T-helper 1 cell treated with Interleukin-12 subunit alpha and Interleukin-12 subunit beta and Interleukin-4 antibody, amounts not matched to agents 30 μg/mL and 1 μg/mL, for 36 hours (primary cell): ENCODE measurements around the gene BIN2.
"Not testable (repeated sequence)": the region's sequence is repeated elsewhere in the genome, so short reads cannot be mapped to it uniquely, and the experiment has no call there.

Source experiments
- H3K27ac Mint-ChIP-seq: one replicate; pipeline ENCODE4 v1.8.0; 2021; ENCODE audit warnings: mild to moderate bottlenecking, mixed read lengths
- H3K27me3 Mint-ChIP-seq: one replicate; pipeline ENCODE4 v1.8.0; 2021; ENCODE audit warnings: low read depth, mixed read lengths
- H3K36me3 Mint-ChIP-seq: one replicate; pipeline ENCODE4 v1.8.0; 2021; ENCODE audit warnings: low read depth, mixed read lengths
- H3K4me1 Mint-ChIP-seq: one replicate; pipeline ENCODE4 v1.8.0; 2021; ENCODE audit warnings: low read depth, mixed read lengths
- H3K4me3 Mint-ChIP-seq: one replicate; pipeline ENCODE4 v1.8.0; 2021; ENCODE audit warnings: mild to moderate bottlenecking, moderate library complexity, mixed read lengths
- H3K9me3 Mint-ChIP-seq: one replicate; pipeline ENCODE4 v1.8.0; 2021; ENCODE audit warnings: mixed read lengths

BIN2 gene

GRCh38 chr12:51333536-51333935 is 9.6 kb upstream of the BIN2 start:
- H3K27ac Mint-ChIP-seq, result no peak overlapping the region
- H3K4me1 Mint-ChIP-seq, result peaks cover 21% of the 10 kb centered on the region
- H3K9me3 Mint-ChIP-seq, result no peaks in the 10 kb centered on the region
- H3K36me3 Mint-ChIP-seq, result no peaks in the 10 kb centered on the region
- H3K27me3 Mint-ChIP-seq, result no peaks in the 10 kb centered on the region
- H3K4me3 Mint-ChIP-seq, result no peak overlapping the region

GRCh38 chr12:51330186-51330585 is 6.2 kb upstream of the BIN2 start:
- Mint-ChIP-seq H3K4me3 (peak overlapping the region; percentile 63), H3K27me3 (no peaks in the 10 kb centered on the region), H3K27ac (peak overlapping the region; percentile 91), H3K36me3 (peaks cover 1% of the 10 kb centered on the region), H3K4me1 (peaks cover 42% of the 10 kb centered on the region), H3K9me3 (no peaks in the 10 kb centered on the region)

GRCh38 chr12:51329742-51330141 is 5.8 kb upstream of the BIN2 start:
- no peaks in the 10 kb centered on the region for H3K27me3 Mint-ChIP-seq
- H3K27ac Mint-ChIP-seq, result peak overlapping the region; percentile 91
- H3K9me3 Mint-ChIP-seq, result no peaks in the 10 kb centered on the region
- peak overlapping the region; percentile 63 for H3K4me3 Mint-ChIP-seq
- peaks cover 1% of the 10 kb centered on the region for H3K36me3 Mint-ChIP-seq
- H3K4me1 Mint-ChIP-seq, result peaks cover 45% of the 10 kb centered on the region

- peaks cover 48% of the 10 kb centered on the region for H3K4me1 Mint-ChIP-seq
- H3K4me3 Mint-ChIP-seq, result peak overlapping the region; percentile 63
- no peaks in the 10 kb centered on the region for H3K27me3 Mint-ChIP-seq
- H3K36me3 Mint-ChIP-seq, result peaks cover 2% of the 10 kb centered on the region
- H3K9me3 Mint-ChIP-seq, result no peaks in the 10 kb centered on the region
- H3K27ac Mint-ChIP-seq, result peak overlapping the region; percentile 91
Observed at GRCh38 chr12:51328587-51328986, 4.6 kb upstream of the BIN2 start.

GRCh38 chr12:51326698-51327439 is 2.9 kb upstream of the BIN2 start:
- H3K4me1 Mint-ChIP-seq, result peaks cover 59% of the 10 kb centered on the region
- no peaks in the 10 kb centered on the region for H3K27me3 Mint-ChIP-seq
- peak overlapping the region; percentile 56 for H3K4me3 Mint-ChIP-seq
- H3K9me3 Mint-ChIP-seq, result no peaks in the 10 kb centered on the region
- peak overlapping the region; percentile 91 for H3K27ac Mint-ChIP-seq
- peaks cover 17% of the 10 kb centered on the region for H3K36me3 Mint-ChIP-seq

GRCh38 chr12:51324953-51325352 is 979 bp upstream of the BIN2 start:
- Mint-ChIP-seq H3K36me3 (peaks cover 25% of the 10 kb centered on the region), H3K4me1 (peaks cover 69% of the 10 kb centered on the region), H3K9me3 (no peaks in the 10 kb centered on the region), H3K4me3 (peak overlapping the region; percentile 53), H3K27ac (peak overlapping the region; percentile 84), H3K27me3 (no peaks in the 10 kb centered on the region)

- peak overlapping the region; percentile 88 for H3K4me3 Mint-ChIP-seq
- H3K27ac Mint-ChIP-seq, result peak overlapping the region; percentile 95
- peaks cover 30% of the 10 kb centered on the region for H3K36me3 Mint-ChIP-seq
- no peaks in the 10 kb centered on the region for H3K27me3 Mint-ChIP-seq
- H3K9me3 Mint-ChIP-seq, result no peaks in the 10 kb centered on the region
- H3K4me1 Mint-ChIP-seq, result peaks cover 71% of the 10 kb centered on the region
Observed at GRCh38 chr12:51323317-51323960, 535 bp downstream of the BIN2 start.

- Mint-ChIP-seq H3K27ac (peak overlapping the region; percentile 95), H3K36me3 (peaks cover 33% of the 10 kb centered on the region)
Observed at GRCh38 chr12:51322452-51322851, 1.5 kb downstream of the BIN2 start.

GRCh38 chr12:51321882-51322281 is 2.1 kb downstream of the BIN2 start:
- H3K27me3 Mint-ChIP-seq, result no peaks in the 10 kb centered on the region
- peaks cover 37% of the 10 kb centered on the region for H3K36me3 Mint-ChIP-seq
- H3K9me3 Mint-ChIP-seq, result no peaks in the 10 kb centered on the region
- H3K4me1 Mint-ChIP-seq, result peaks cover 67% of the 10 kb centered on the region
- peak overlapping the region; percentile 92 for H3K27ac Mint-ChIP-seq
- peak overlapping the region; percentile 88 for H3K4me3 Mint-ChIP-seq

More at GRCh38 chr12:51322452-51322851, 1.5 kb downstream of the BIN2 start:
- Mint-ChIP-seq H3K4me3 (peak overlapping the region; percentile 88), H3K4me1 (peaks cover 68% of the 10 kb centered on the region), H3K9me3 (no peaks in the 10 kb centered on the region), H3K27me3 (no peaks in the 10 kb centered on the region)

- Mint-ChIP-seq H3K27ac (peak overlapping the region; percentile 92), H3K36me3 (peaks cover 40% of the 10 kb centered on the region), H3K9me3 (no peaks in the 10 kb centered on the region), H3K4me1 (peaks cover 65% of the 10 kb centered on the region), H3K4me3 (peak overlapping the region; percentile 88), H3K27me3 (no peaks in the 10 kb centered on the region)
Observed at GRCh38 chr12:51320695-51321320, 3.2 kb downstream of the BIN2 start.

- Mint-ChIP-seq H3K36me3 (peaks cover 42% of the 10 kb centered on the region), H3K9me3 (no peaks in the 10 kb centered on the region), H3K27ac (peak overlapping the region; percentile 92), H3K4me1 (peaks cover 66% of the 10 kb centered on the region), H3K27me3 (no peaks in the 10 kb centered on the region), H3K4me3 (peak overlapping the region; percentile 77)
Observed at GRCh38 chr12:51320311-51320694, 3.7 kb downstream of the BIN2 start.

- H3K9me3 Mint-ChIP-seq, result no peaks in the 10 kb centered on the region
- H3K27me3 Mint-ChIP-seq, result no peaks in the 10 kb centered on the region
- H3K4me3 Mint-ChIP-seq, result peak overlapping the region; percentile 71
- H3K4me1 Mint-ChIP-seq, result peaks cover 58% of the 10 kb centered on the region
- peaks cover 42% of the 10 kb centered on the region for H3K36me3 Mint-ChIP-seq
- H3K27ac Mint-ChIP-seq, result peak overlapping the region; percentile 92
Observed at GRCh38 chr12:51318846-51319599, 5.0 kb downstream of the BIN2 start.

GRCh38 chr12:51318057-51318806 is 5.7 kb downstream of the BIN2 start:
- Mint-ChIP-seq H3K27ac (peak overlapping the region; percentile 92), H3K4me3 (peak overlapping the region; percentile 71), H3K36me3 (peaks cover 39% of the 10 kb centered on the region), H3K4me1 (peaks cover 58% of the 10 kb centered on the region)
- not testable (repeated sequence) for H3K27me3 Mint-ChIP-seq, H3K9me3 Mint-ChIP-seq

GRCh38 chr12:51311389-51311788 is 12.6 kb downstream of the BIN2 start:
- peaks cover 49% of the 10 kb centered on the region for H3K36me3 Mint-ChIP-seq
- H3K4me1 Mint-ChIP-seq, result peaks cover 20% of the 10 kb centered on the region
- H3K27ac Mint-ChIP-seq, result no peak overlapping the region
- no peak overlapping the region for H3K4me3 Mint-ChIP-seq
- no peaks in the 10 kb centered on the region for H3K9me3 Mint-ChIP-seq
- no peaks in the 10 kb centered on the region for H3K27me3 Mint-ChIP-seq
